Neural progenitor cell (in vitro differentiated cells): Measurements from ENCODE around the gene TP53TG3B.
"Not testable (repeated sequence)": the region's sequence is repeated elsewhere in the genome, so short reads cannot be mapped to it uniquely, and the experiment has no call there.

ENCODE experiments used
- CTCF ChIP-seq: fragments of 200-600 bp; sonication (generic); IDR thresholded peaks from 2 replicates; pipeline ENCODE4 v1.5.1; 2017; ENCODE audit warnings: antibody characterized with exemption, mild to moderate bottlenecking
- EZH2phosphoT487 ChIP-seq: fragments of 200-600 bp; sonication (generic); IDR thresholded peaks from 2 replicates; pipeline ENCODE4 v1.6.1; 2017; ENCODE audit warnings: antibody characterized with exemption

GRCh38 chr16:33337627-33338542 lies 22.8 kb upstream of the TP53TG3B start:
- not testable (repeated sequence) for TF ChIP-seq CTCF, EZH2phosphoT487
